ENCODE measurements around the gene ZNF76. TPM values are rescaled to one million over a fixed set of nuclear protein-coding genes. Genes with fewer than 3 reads are reported as not detected.

Gene ZNF76
- total and polyA plus RNA-seq, 2 of the 13 experiments (the other 11 are each of a cell fraction or from before 2014, with no cell fraction given), result 13.2 to 26.4 TPM

- TF ChIP-seq ZNF280D (CRISPR knock-in tag; IDR thresholded peaks at IDR 0.05), result no peak
- no peak for TF ChIP-seq ATF2 (CRISPR knock-in tag; IDR thresholded peaks at IDR 0.05)
- no peak for TF ChIP-seq JUNB (CRISPR knock-in tag; IDR thresholded peaks at IDR 0.05; ENCODE audit: borderline replicate concordance)
- TF ChIP-seq HNRNPLL (IDR thresholded peaks at IDR 0.05; ENCODE audit: low read depth, low read length, poor library complexity, severe bottlenecking), result peak; percentile 31
- no peak for TF ChIP-seq ZNF543 (CRISPR knock-in tag; IDR thresholded peaks at IDR 0.05)
- 0 out of 2 replicates have a peak, but pooled peaks have one; percentile 6 for TF ChIP-seq RAD21 (CRISPR knock-in tag; IDR thresholded peaks at IDR 0.05)
- peak; percentile 34 for TF ChIP-seq ZNF687 (CRISPR knock-in tag; IDR thresholded peaks at IDR 0.05)
- 0 out of 2 replicates have a peak, but pooled peaks have one; percentile 19 for TF ChIP-seq MXD3 (CRISPR knock-in tag; IDR thresholded peaks at IDR 0.05)
- TF ChIP-seq KDM3A (CRISPR knock-in tag; IDR thresholded peaks at IDR 0.05; ENCODE audit: low read depth), result no peak
- no peak for TF ChIP-seq MYNN (CRISPR knock-in tag; IDR thresholded peaks at IDR 0.05; ENCODE audit: low read depth)
- TF ChIP-seq ZNF235 (CRISPR knock-in tag; IDR thresholded peaks at IDR 0.05; ENCODE audit: borderline replicate concordance), result no peak
- peak; percentile 79 for TF ChIP-seq EZH2 (conservative IDR thresholded peaks at IDR 0.05; ENCODE audit: low read depth, low read length)
- peak; percentile 13; the same call in 1 of the 2 replicates for TF ChIP-seq GABPB1 (CRISPR knock-in tag; IDR thresholded peaks at IDR 0.05)
- peak; percentile 42; the same call in 1 of the 2 replicates for TF ChIP-seq UBTF (CRISPR knock-in tag; IDR thresholded peaks at IDR 0.05)
Observed at GRCh38 chr6:35213824-35214756, 45.4 kb upstream of the ZNF76 start, which contains the start of gene SCUBE3 (continued).
